Endodermal cell (in vitro differentiated cells): ENCODE results near the gene NCSTN. TPM values are rescaled to one million over a fixed set of nuclear protein-coding genes. Genes with fewer than 3 reads are reported as not detected.
A peak's percentile ranks its signal among the peaks of the same experiment; 100 is the strongest.

Source experiments
- DNase-seq: peaks from one replicate; pipeline ENCODE4 v3.0.0-alpha.2; 2017
- H3K27ac ChIP-seq: 2 replicates; pipeline ENCODE4 v1.5.1; 2013; ENCODE audit warnings: mild to moderate bottlenecking, low read depth, low read length, moderate library complexity
- H3K27me3 ChIP-seq: 2 replicates; pipeline ENCODE4 v1.6.1; 2013; ENCODE audit warnings: mild to moderate bottlenecking, low read length, moderate library complexity; ENCODE audit not compliant: insufficient read depth, control insufficient read depth, poor library complexity, severe bottlenecking
- H3K36me3 ChIP-seq: 2 replicates; pipeline ENCODE4 v1.7.0; 2013; ENCODE audit warnings: mild to moderate bottlenecking, low read length, moderate library complexity; ENCODE audit not compliant: control insufficient read depth, insufficient read depth
- H3K4me1 ChIP-seq: one replicate; pipeline ENCODE4 v1.7.0; 2013; ENCODE audit warnings: low read length; ENCODE audit not compliant: control insufficient read depth, insufficient read depth
- H3K4me3 ChIP-seq: 2 replicates; pipeline ENCODE4 v1.5.1; 2013; ENCODE audit warnings: mild to moderate bottlenecking, low read length, moderate library complexity
- H3K9ac ChIP-seq: 2 replicates; pipeline ENCODE4 v1.6.1; 2013; ENCODE audit warnings: mild to moderate bottlenecking, low read length, moderate library complexity; ENCODE audit not compliant: poor library complexity, severe bottlenecking; ENCODE audit errors: extremely low read depth
- H3K9me3 ChIP-seq: 2 replicates; pipeline ENCODE4 v1.6.1; 2013; ENCODE audit warnings: mild to moderate bottlenecking, low read length, moderate library complexity; ENCODE audit not compliant: control insufficient read depth
- H3K27ac Mint-ChIP-seq: 2 replicates; pipeline ENCODE4 v1.8.0; 2020; ENCODE audit warnings: mixed read lengths
- H3K27me3 Mint-ChIP-seq: 2 replicates; pipeline ENCODE4 v1.8.0; 2021; ENCODE audit warnings: mild to moderate bottlenecking, mixed read lengths; ENCODE audit not compliant: insufficient read depth
- H3K36me3 Mint-ChIP-seq: 2 replicates; pipeline ENCODE4 v1.8.0; 2020; ENCODE audit warnings: low read depth, mixed read lengths
- H3K4me1 Mint-ChIP-seq: 2 replicates; pipeline ENCODE4 v1.8.0; 2020; ENCODE audit warnings: mixed read lengths
- H3K4me3 Mint-ChIP-seq: 2 replicates; pipeline ENCODE4 v1.8.0; 2020; ENCODE audit warnings: mild to moderate bottlenecking, moderate library complexity, mixed read lengths
- H3K9me3 Mint-ChIP-seq: 2 replicates; pipeline ENCODE4 v1.8.0; 2020; ENCODE audit warnings: mild to moderate bottlenecking, mixed read lengths
- CTCF ChIP-seq: fragments of 200-600 bp; sonication (generic); conservative IDR thresholded peaks from 2 replicates; pipeline ENCODE4 v1.5.0; 2021; ENCODE audit warnings: antibody characterized with exemption, mild to moderate bottlenecking
- WGBS, 2 experiments: methylation state at CpG; one replicate each; pipeline versions ENCODE4 v1.1.5 to v1.1.7; 2013; ENCODE audit warnings: missing lambda C conversion rate in 2 of 2, mixed read lengths in 1 of 2; ENCODE audit not compliant: insufficient coverage in 1 of 2, insufficient read length in 1 of 2; 5-methylcytosine and 5-hydroxymethylcytosine counted together
- total RNA-seq, 2 donors: library from RNA; stranded (reverse); fragmentation: NEBNext Ultra II Directional in 1 of 2; extraction: Animal tissue kit (Norgen Biotek cat#: 25700) in 1 of 2; gene quantifications; 2 replicates in 1 of 2; 3 replicates in 1 of 2; pipeline ENCODE4 v1.2.1, GENCODE V29; 2021

NCSTN gene
- total RNA-seq, 2 donors from 2014 or later, result 103 to 107 TPM

DNA sequence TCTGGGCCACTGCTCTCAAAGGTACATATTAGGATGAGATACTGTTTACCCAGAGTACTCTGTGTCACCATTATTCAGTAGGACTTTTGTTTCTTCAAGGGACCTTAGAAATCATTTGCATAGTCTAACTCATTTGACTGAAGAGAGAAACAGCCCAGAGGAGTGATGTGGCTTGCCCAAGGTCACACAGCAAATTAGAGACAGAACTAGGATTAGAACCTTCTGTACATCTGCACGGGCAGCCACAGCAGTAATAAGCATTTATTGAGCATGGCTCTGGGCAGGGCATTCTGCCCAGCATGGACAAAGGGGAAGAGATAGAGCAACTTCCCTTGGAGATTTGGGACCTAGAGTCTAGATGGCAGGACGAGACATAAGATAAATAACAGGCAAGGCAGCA is 18.0 kb downstream of the NCSTN start:
- TF ChIP-seq CTCF, result no peak

GRCh38 chr1:160361814-160362167 is 18.6 kb downstream of the NCSTN start:
- Histone ChIP-seq H3K9me3 (no peaks in the 10 kb centered on the region), H3K4me1 (no peaks in the 10 kb centered on the region), H3K27me3 (no peaks in the 10 kb centered on the region), H3K36me3 (peaks cover 36% of the 10 kb centered on the region), H3K4me3 (no peak overlapping the region), H3K27ac (peak overlapping the region; percentile 96), H3K9ac (no peak overlapping the region)
- no peak for DNase-seq
- peak overlapping the region; percentile 8 for H3K27ac Mint-ChIP-seq
- WGBS, 2 experiments, result 76 to 80% methylated on average over 4 of the region's 4 CpGs
- H3K9me3 Mint-ChIP-seq, result no peaks in the 10 kb centered on the region
- H3K36me3 Mint-ChIP-seq, result peaks cover 31% of the 10 kb centered on the region
- TF ChIP-seq CTCF, result no peak
- H3K4me3 Mint-ChIP-seq, result no peak overlapping the region
- H3K4me1 Mint-ChIP-seq, result peaks cover 8% of the 10 kb centered on the region
- H3K27me3 Mint-ChIP-seq, result no peaks in the 10 kb centered on the region

More for the DNA sequence above, 18.0 kb downstream of the NCSTN start:
- Histone ChIP-seq H3K4me3 (no peak overlapping the region), H3K27ac (peak overlapping the region; percentile 96), H3K9ac (no peak overlapping the region), H3K4me1 (no peaks in the 10 kb centered on the region), H3K27me3 (no peaks in the 10 kb centered on the region), H3K9me3 (no peaks in the 10 kb centered on the region), H3K36me3 (peaks cover 42% of the 10 kb centered on the region)
- Mint-ChIP-seq H3K9me3 (no peaks in the 10 kb centered on the region), H3K36me3 (peaks cover 37% of the 10 kb centered on the region), H3K4me1 (peaks cover 8% of the 10 kb centered on the region), H3K27me3 (no peaks in the 10 kb centered on the region), H3K4me3 (no peak overlapping the region), H3K27ac (no peak overlapping the region)
- DNase-seq, result no peak
- 96% methylated on average over 2 of the region's 2 CpGs for WGBS, 2 experiments

DNA sequence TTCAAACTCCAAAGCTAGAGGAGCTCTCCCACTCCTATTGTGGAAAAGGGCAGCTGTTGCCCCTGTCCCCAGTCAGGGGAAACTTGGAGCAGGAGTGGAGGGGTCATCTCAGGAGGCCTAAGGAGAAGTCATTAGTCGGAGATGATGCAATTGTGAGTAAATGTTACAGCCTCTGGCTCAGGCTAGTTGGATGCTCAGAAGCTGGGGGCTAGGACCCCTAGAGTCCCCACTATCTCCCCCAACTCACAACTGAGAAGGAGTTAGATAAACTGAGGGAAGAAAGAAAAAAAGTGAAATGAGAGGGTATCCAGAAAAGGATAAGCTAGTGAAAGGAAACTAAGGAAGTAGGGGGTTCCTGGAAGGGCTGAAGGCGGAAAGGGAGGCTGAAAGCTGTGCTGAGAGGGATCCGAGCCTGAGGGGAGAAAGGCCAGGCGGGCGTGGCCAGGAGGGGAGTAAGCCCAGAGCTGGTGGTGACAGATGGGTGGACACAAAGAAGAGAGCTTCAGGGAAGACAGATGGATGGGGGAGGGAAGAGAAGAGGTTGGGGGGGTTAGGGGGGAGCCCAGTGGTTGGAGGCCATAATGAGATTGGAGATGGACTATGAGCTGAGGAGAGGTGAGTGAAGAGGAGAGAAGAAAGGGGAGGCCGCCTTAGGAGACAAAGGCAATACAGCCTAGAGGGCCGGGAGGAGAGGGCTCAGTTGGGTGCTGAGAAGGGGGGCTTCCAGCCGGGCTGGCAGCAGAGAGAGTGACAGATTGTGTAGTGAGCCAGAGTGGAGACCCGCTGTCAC is 19.2 kb downstream of the NCSTN start:
- peaks cover 30% of the 10 kb centered on the region for H3K36me3 ChIP-seq
- no peak for DNase-seq
- no peak overlapping the region for H3K4me3 ChIP-seq
- Mint-ChIP-seq H3K27me3 (no peaks in the 10 kb centered on the region), H3K4me3 (no peak overlapping the region), H3K4me1 (peaks cover 8% of the 10 kb centered on the region), H3K27ac (peak overlapping the region; percentile 8), H3K36me3 (peaks cover 26% of the 10 kb centered on the region), H3K9me3 (no peaks in the 10 kb centered on the region)
- TF ChIP-seq CTCF, result no peak
- no peaks in the 10 kb centered on the region for H3K4me1 ChIP-seq
- 62 to 76% methylated on average over 8 to 9 of the region's 9 CpGs for WGBS, 2 experiments
- H3K9me3 ChIP-seq, result no peaks in the 10 kb centered on the region
- peak overlapping the region; percentile 96 for H3K27ac ChIP-seq
- H3K27me3 ChIP-seq, result no peaks in the 10 kb centered on the region
- no peak overlapping the region for H3K9ac ChIP-seq
